Naive thymus-derived CD4-positive, alpha-beta T cell (primary cell): ENCODE data around the gene ADGRL4. TPM values are rescaled to one million over a fixed set of nuclear protein-coding genes. Genes with fewer than 3 reads are reported as not detected.

Experiments
- ATAC-seq: fragments of 150-1000 bp; cut with Tn5 transposase; 2 replicates; pipeline ENCODE4 v1.10.0; 2021; ENCODE audit warnings: mild to moderate bottlenecking, moderate library complexity
- CTCF ChIA-PET: fragments of 350-600 bp; sonication (Branson Sonifier 250); formaldehyde crosslinking; loops from one replicate; lab custom pipeline; 2021; ENCODE audit warnings: antibody characterized with exemption; lab: Charles Lee
- POLR2A ChIA-PET: fragments of 350-600 bp; sonication (Branson Sonifier 250); formaldehyde crosslinking; loops from one replicate; lab custom pipeline; 2021; ENCODE audit warnings: antibody characterized with exemption, inconsistent platforms; lab: Charles Lee
- DNase-seq, 9 donors: peaks; one replicate each; pipeline versions ENCODE4 v3.0.0 to v3.0.0-alpha.2; 2020 to 2022; ENCODE audit warnings: mixed read lengths in 1 of 9
- H3K27ac ChIP-seq: one replicate; pipeline ENCODE4 v1.7.0; 2013; ENCODE audit warnings: mild to moderate bottlenecking, low read depth, low read length, moderate library complexity
- H3K27me3 ChIP-seq, 2 donors: one replicate each; pipeline ENCODE4 v1.7.0; 2013; ENCODE audit warnings: low read length in 2 of 2, mild to moderate bottlenecking in 2 of 2, moderate library complexity in 2 of 2; ENCODE audit not compliant: control insufficient read depth in 2 of 2, insufficient read depth in 2 of 2
- H3K36me3 ChIP-seq, 3 experiments: 1 replicate in 2 of 3; 2 replicates in 1 of 3; pipeline ENCODE4 v1.7.0; 2013; ENCODE audit warnings: low read length in 3 of 3, mild to moderate bottlenecking in 3 of 3, moderate library complexity in 1 of 3; ENCODE audit not compliant: insufficient read depth in 3 of 3, control insufficient read depth in 2 of 3
- H3K4me1 ChIP-seq, 2 donors: one replicate each; pipeline ENCODE4 v1.7.0; 2013; ENCODE audit warnings: low read length in 2 of 2, mild to moderate bottlenecking in 2 of 2, moderate library complexity in 1 of 2; ENCODE audit not compliant: control insufficient read depth in 2 of 2, insufficient read depth in 2 of 2
- H3K4me3 ChIP-seq: 2 replicates; pipeline ENCODE4 v1.7.0; 2013; ENCODE audit warnings: mild to moderate bottlenecking, low read length
- H3K9me3 ChIP-seq, 3 experiments: 1 replicate in 2 of 3; 2 replicates in 1 of 3; pipeline ENCODE4 v1.7.0; 2013; ENCODE audit warnings: low read length in 3 of 3; ENCODE audit not compliant: control insufficient read depth in 2 of 3
- H3K27ac Mint-ChIP-seq, 9 donors: one replicate each; pipeline ENCODE4 v1.8.0; 2020 to 2022; ENCODE audit warnings: mixed read lengths in 9 of 9, mild to moderate bottlenecking in 8 of 9, moderate library complexity in 5 of 9, inconsistent platforms in 2 of 9
- H3K27me3 Mint-ChIP-seq, 5 donors: one replicate each; pipeline ENCODE4 v1.8.0; 2021 to 2022; ENCODE audit warnings: mixed read lengths in 5 of 5, mild to moderate bottlenecking in 1 of 5
- H3K36me3 Mint-ChIP-seq, 5 donors: one replicate each; pipeline ENCODE4 v1.8.0; 2020 to 2022; ENCODE audit warnings: mixed read lengths in 5 of 5, mild to moderate bottlenecking in 3 of 5, inconsistent platforms in 1 of 5
- H3K4me1 Mint-ChIP-seq, 7 donors: one replicate each; pipeline ENCODE4 v1.8.0; 2020 to 2022; ENCODE audit warnings: mixed read lengths in 7 of 7, mild to moderate bottlenecking in 3 of 7, inconsistent platforms in 1 of 7
- H3K4me3 Mint-ChIP-seq, 10 donors: one replicate each; pipeline ENCODE4 v1.8.0; 2020 to 2022; ENCODE audit warnings: mild to moderate bottlenecking in 10 of 10, mixed read lengths in 10 of 10, moderate library complexity in 6 of 10, inconsistent platforms in 2 of 10
- H3K9me3 Mint-ChIP-seq, 11 donors: one replicate each; pipeline ENCODE4 v1.8.0; 2020 to 2022; ENCODE audit warnings: mixed read lengths in 11 of 11, mild to moderate bottlenecking in 4 of 11, inconsistent platforms in 1 of 11, moderate library complexity in 1 of 11
- intact Hi-C, 2 donors: fragments of 100-400 bp; cut with micrococcal nuclease; formaldehyde crosslinking; loops; one replicate each; pipeline ENCODE4 v1.15.1; 2023
- polyA plus RNA-seq, 2 donors: library from polyadenylated mRNA; unstranded; fragments of 300-500 nt; fragmentation: Illumina TruSeq; gene quantifications; one replicate each; pipeline ENCODE4 v1.2.3, GENCODE V29; 2021
- total RNA-seq, 6 experiments: library from RNA in 5 of 6; stranded (reverse) in 5 of 6; gene quantifications; 1 replicate in 5 of 6; 2 replicates in 1 of 6; pipeline ENCODE4 v1.2.3 and lab custom pipeline; 2021 to 2026

Gene ADGRL4
- total and polyA plus RNA-seq, 7 experiments from 2014 or later: not detected

GRCh38 chr1:78950826-78951225, 55.7 kb downstream of the ADGRL4 start:
- H3K4me3 Mint-ChIP-seq: no peak overlapping the region
- POLR2A ChIA-PET: no interaction called here
- Histone ChIP-seq H3K9me3 (no peaks in the 10 kb centered on the region), H3K4me1 (no peaks in the 10 kb centered on the region), H3K27me3 (no peaks in the 10 kb centered on the region), H3K36me3 (no peaks in the 10 kb centered on the region), H3K27ac (no peak overlapping the region), H3K4me3 (no peak overlapping the region)
- ATAC-seq (no peak), DNase-seq (no peak)
- H3K4me1 Mint-ChIP-seq: no peaks in the 10 kb centered on the region
- intact Hi-C loops: no loop called here
- no peaks in the 10 kb centered on the region for H3K36me3 Mint-ChIP-seq
- H3K9me3 Mint-ChIP-seq: peaks cover 0 to 14% (median 0%) of the 10 kb centered on the region in 11 donors
- no peaks in the 10 kb centered on the region for H3K27me3 Mint-ChIP-seq
- H3K27ac Mint-ChIP-seq: no peak overlapping the region
- CTCF ChIA-PET: no interaction called here

DNA sequence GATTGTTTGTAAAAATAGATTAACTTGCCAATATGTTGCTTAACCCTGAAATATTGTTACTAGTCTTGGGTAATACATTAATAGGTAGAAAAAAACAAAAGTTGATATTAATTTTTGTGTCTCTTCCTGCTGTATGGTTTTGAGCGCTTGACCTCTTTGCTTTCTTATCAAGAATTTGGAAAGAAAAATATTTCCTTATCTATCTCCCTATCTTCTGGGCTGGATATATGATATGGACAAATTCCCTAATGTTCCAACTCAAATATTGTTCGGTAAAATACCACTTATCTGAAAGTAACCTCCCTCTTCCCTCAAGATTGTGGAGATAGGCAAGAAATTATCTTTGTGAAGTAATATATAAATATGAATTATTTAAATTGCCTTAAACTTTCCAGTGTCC, 57.3 kb downstream of the ADGRL4 start:
- no peaks in the 10 kb centered on the region for H3K27me3 Mint-ChIP-seq
- H3K27me3 ChIP-seq: no peaks in the 10 kb centered on the region

DNA sequence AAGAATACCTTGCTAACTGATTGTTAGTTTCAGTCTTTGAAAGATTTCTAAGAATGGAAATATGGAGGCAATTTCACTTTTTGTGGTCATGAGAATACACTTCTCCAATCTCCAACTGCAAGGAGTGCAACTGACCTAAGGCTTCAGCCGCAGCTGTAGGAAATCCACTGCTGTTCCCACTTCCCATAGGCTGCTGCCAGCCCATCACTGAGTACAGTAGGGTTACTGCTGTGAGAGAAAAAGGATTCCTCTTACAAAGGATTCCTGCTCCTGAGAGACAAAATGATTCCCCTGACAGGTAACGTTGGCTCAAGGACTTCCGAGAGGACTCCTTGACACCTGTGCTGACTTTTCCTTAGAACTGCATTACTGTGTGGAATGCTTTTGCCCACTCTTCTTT, 87.4 kb downstream of the ADGRL4 start:
- H3K4me3 ChIP-seq: no peak overlapping the region
- ChIA-PET CTCF (no interaction called here), POLR2A (no interaction called here)
- no peaks in the 10 kb centered on the region for H3K36me3 ChIP-seq
- intact Hi-C loops: no loop called here
- ATAC-seq (no peak), DNase-seq (no peak)
- Mint-ChIP-seq H3K36me3 (no peaks in the 10 kb centered on the region), H3K27me3 (no peaks in the 10 kb centered on the region), H3K9me3 (peaks cover 0 to 2% (median 0%) of the 10 kb centered on the region in 11 donors), H3K4me3 (no peak overlapping the region), H3K27ac (no peak overlapping the region), H3K4me1 (no peaks in the 10 kb centered on the region)
- no peaks in the 10 kb centered on the region for H3K27me3 ChIP-seq
- H3K4me1 ChIP-seq: no peaks in the 10 kb centered on the region
- no peak overlapping the region for H3K27ac ChIP-seq
- no peaks in the 10 kb centered on the region for H3K9me3 ChIP-seq

More for the DNA sequence above, 57.3 kb downstream of the ADGRL4 start:
- CTCF ChIA-PET: no interaction called here
- peaks cover 0 to 14% (median 0%) of the 10 kb centered on the region in 11 donors for H3K9me3 Mint-ChIP-seq
- DNase-seq: no peak
- H3K27ac ChIP-seq: no peak overlapping the region
- H3K9me3 ChIP-seq: no peaks in the 10 kb centered on the region
- H3K4me1 ChIP-seq: no peaks in the 10 kb centered on the region
- H3K27ac Mint-ChIP-seq: no peak overlapping the region
- H3K4me1 Mint-ChIP-seq: no peaks in the 10 kb centered on the region
- no peaks in the 10 kb centered on the region for H3K36me3 ChIP-seq
- no peaks in the 10 kb centered on the region for H3K36me3 Mint-ChIP-seq
- no peak overlapping the region for H3K4me3 Mint-ChIP-seq
- POLR2A ChIA-PET: no interaction called here
- H3K4me3 ChIP-seq: no peak overlapping the region
- intact Hi-C loops: no loop called here
- ATAC-seq: no peak

GRCh38 chr1:78918157-78918556, 88.4 kb downstream of the ADGRL4 start:
- intact Hi-C loops: no loop called here
- Histone ChIP-seq H3K4me3 (no peak overlapping the region), H3K36me3 (no peaks in the 10 kb centered on the region), H3K9me3 (no peaks in the 10 kb centered on the region), H3K27me3 (no peaks in the 10 kb centered on the region), H3K27ac (no peak overlapping the region), H3K4me1 (no peaks in the 10 kb centered on the region)
- no peaks in the 10 kb centered on the region for H3K4me1 Mint-ChIP-seq
- H3K9me3 Mint-ChIP-seq: peaks cover 0 to 1% (median 0%) of the 10 kb centered on the region in 11 donors
- no peak overlapping the region for H3K4me3 Mint-ChIP-seq
- H3K27ac Mint-ChIP-seq: no peak overlapping the region
- no peaks in the 10 kb centered on the region for H3K36me3 Mint-ChIP-seq
- ATAC-seq (no peak), DNase-seq (no peak)
- H3K27me3 Mint-ChIP-seq: no peaks in the 10 kb centered on the region
- CTCF ChIA-PET: no interaction called here
- POLR2A ChIA-PET: no interaction called here

DNA sequence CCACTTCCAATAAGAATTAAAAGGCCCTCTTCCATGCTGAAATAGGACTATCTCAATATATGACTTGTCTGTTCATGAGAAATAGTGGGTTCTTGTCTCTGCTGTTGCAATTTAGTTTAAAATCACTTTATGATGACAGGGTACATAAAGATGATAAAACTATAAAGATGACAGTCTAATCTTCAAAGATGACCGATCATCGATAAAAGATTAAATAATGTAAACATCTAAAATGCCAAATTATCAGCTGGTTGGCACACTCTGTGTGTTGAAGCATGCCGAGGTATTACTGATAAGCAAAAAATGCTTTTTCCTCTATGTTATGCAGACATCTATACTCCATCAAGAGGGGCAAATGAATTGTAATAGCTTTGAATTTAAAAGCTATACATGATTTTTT, 89.5 kb downstream of the ADGRL4 start:
- ChIA-PET POLR2A (no interaction called here), CTCF (no interaction called here)
- Histone ChIP-seq H3K27me3 (no peaks in the 10 kb centered on the region), H3K4me3 (no peak overlapping the region), H3K36me3 (no peaks in the 10 kb centered on the region), H3K4me1 (no peaks in the 10 kb centered on the region), H3K27ac (no peak overlapping the region), H3K9me3 (no peaks in the 10 kb centered on the region)
- ATAC-seq (no peak), DNase-seq (no peak)
- intact Hi-C loops: no loop called here
- no peak overlapping the region for H3K27ac Mint-ChIP-seq
- no peak overlapping the region for H3K4me3 Mint-ChIP-seq
- no peaks in the 10 kb centered on the region for H3K27me3 Mint-ChIP-seq
- H3K9me3 Mint-ChIP-seq: no peaks in the 10 kb centered on the region
- peaks cover 0 to 1% (median 0%) of the 10 kb centered on the region in 7 donors for H3K4me1 Mint-ChIP-seq
- H3K36me3 Mint-ChIP-seq: no peaks in the 10 kb centered on the region

DNA sequence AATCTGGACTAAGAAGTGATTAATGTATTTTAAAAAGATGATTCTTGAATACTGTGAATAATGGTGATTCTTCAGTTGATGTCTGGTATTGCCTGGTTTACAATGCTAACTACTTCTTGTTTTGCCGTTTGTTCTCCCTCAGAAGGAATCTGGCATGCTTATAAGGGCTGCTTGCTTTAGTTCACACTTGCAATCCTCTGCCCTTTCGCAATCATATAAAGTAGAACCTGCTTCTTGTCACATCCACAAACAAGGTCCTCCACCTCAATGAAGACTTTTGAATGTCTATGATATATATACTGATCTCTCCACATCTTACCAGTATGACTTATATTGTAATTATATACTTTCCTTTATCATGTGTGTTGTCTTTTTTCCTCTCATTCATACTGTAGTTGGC, 92.6 kb downstream of the ADGRL4 start:
- Mint-ChIP-seq H3K27ac (no peak overlapping the region), H3K9me3 (no peaks in the 10 kb centered on the region), H3K36me3 (no peaks in the 10 kb centered on the region), H3K27me3 (no peaks in the 10 kb centered on the region), H3K4me1 (peaks cover 0 to 1% (median 0%) of the 10 kb centered on the region in 7 donors), H3K4me3 (no peak overlapping the region)
- ATAC-seq: no peak
- ChIA-PET POLR2A (no interaction called here), CTCF (no interaction called here)
- Histone ChIP-seq H3K36me3 (no peaks in the 10 kb centered on the region), H3K27ac (no peak overlapping the region), H3K27me3 (no peaks in the 10 kb centered on the region), H3K4me3 (no peak overlapping the region), H3K9me3 (no peaks in the 10 kb centered on the region), H3K4me1 (no peaks in the 10 kb centered on the region)
- DNase-seq: no peak
- intact Hi-C loops: no loop called here

DNA sequence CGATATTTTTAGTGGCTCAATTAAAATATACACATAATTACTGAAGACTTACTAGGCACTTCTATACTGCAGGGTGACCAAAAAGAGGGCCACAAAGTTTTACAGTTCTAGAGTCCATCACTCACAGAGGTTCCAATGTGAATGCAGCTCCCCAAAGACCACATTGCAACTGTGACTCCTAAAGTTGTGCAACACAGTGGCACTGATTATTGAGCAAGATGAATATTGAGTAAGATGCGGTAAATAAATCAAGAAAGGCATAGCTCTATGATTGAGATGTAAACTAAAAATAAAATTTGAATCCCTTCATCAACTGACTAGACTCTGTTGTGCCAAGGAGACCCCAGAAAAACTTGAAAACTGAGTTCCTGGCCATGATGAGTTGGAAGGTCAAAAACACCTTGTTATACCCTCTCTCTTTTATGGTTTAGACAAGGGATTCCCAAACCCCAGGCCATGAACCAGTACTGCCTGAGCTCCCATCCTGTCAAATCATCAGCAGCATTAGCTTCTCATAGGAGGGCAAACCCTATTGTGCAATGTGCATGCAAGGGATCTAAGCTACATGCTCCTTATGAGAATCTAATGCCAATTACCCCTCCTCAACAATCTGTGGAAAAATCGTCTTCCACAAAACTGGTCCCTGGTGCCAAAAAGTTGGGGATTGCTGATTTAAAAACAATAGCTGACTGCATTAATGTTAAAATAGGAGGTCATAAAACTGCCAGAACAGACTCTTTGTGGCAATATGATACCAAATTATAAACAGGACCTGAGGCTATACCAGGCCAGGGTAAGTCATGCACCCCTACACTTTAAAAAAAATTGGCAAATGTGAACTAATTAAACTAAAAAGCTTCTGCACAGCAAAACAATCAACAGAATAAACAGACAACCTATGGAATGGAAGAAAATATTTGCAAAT, 94.3 kb downstream of the ADGRL4 start:
- ATAC-seq (no peak), DNase-seq (no peak)
- Mint-ChIP-seq H3K9me3 (peaks cover 0 to 1% (median 0%) of the 10 kb centered on the region in 11 donors), H3K4me1 (peaks cover 0 to 1% (median 0%) of the 10 kb centered on the region in 7 donors), H3K27me3 (no peaks in the 10 kb centered on the region), H3K4me3 (no peak overlapping the region), H3K36me3 (no peaks in the 10 kb centered on the region), H3K27ac (no peak overlapping the region)
- Histone ChIP-seq H3K36me3 (no peaks in the 10 kb centered on the region), H3K27ac (no peak overlapping the region), H3K27me3 (no peaks in the 10 kb centered on the region), H3K4me3 (no peak overlapping the region), H3K9me3 (no peaks in the 10 kb centered on the region), H3K4me1 (no peaks in the 10 kb centered on the region)
- ChIA-PET CTCF (no interaction called here), POLR2A (no interaction called here)
- intact Hi-C loops: no loop called here
